Measurements from ENCODE around the gene CD3G.
"Not testable (repeated sequence)": the region's sequence is repeated elsewhere in the genome, so short reads cannot be mapped to it uniquely, and the experiment has no call there.

Gene CD3G

GRCh38 chr11:118305726-118306125 lies 38.4 kb upstream of the CD3G start:
- no peak overlapping the region for H3K27ac ChIP-seq
- DNase-seq (ENCODE audit: low spot score) = no peak
- TF ChIP-seq, protein P1, sequence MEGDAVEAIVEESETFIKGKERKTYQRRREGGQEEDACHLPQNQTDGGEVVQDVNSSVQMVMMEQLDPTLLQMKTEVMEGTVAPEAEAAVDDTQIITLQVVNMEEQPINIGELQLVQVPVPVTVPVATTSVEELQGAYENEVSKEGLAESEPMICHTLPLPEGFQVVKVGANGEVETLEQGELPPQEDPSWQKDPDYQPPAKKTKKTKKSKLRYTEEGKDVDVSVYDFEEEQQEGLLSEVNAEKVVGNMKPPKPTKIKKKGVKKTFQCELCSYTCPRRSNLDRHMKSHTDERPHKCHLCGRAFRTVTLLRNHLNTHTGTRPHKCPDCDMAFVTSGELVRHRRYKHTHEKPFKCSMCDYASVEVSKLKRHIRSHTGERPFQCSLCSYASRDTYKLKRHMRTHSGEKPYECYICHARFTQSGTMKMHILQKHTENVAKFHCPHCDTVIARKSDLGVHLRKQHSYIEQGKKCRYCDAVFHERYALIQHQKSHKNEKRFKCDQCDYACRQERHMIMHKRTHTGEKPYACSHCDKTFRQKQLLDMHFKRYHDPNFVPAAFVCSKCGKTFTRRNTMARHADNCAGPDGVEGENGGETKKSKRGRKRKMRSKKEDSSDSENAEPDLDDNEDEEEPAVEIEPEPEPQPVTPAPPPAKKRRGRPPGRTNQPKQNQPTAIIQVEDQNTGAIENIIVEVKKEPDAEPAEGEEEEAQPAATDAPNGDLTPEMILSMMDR (conservative IDR thresholded peaks at IDR 0.05; ENCODE audit: low read depth) = no peak
- CTCF ChIA-PET = no interaction called here
- POLR2A ChIA-PET (ENCODE audit: low non-redundant PET) = no interaction called here

GRCh38 chr11:118306556-118306955 lies 37.6 kb upstream of the CD3G start:
- ChIA-PET POLR2A (ENCODE audit: low non-redundant PET) (no interaction called here), CTCF (interaction anchor here (0.6 to 0.9 kb wide), 2 partner anchors 11 to 67 kb away, joined by 3 to 4 read pairs; no protein-coding TSS in a partner anchor)
- H3K27ac ChIP-seq = no peak overlapping the region
- DNase-seq (ENCODE audit: low spot score) = no peak
- TF ChIP-seq, protein P1 (conservative IDR thresholded peaks at IDR 0.05; ENCODE audit: low read depth) = no peak

GRCh38 chr11:118308995-118309528 lies 35.1 kb upstream of the CD3G start:
- DNase-seq (ENCODE audit: low spot score); H3K27ac ChIP-seq; POLR2A ChIA-PET (ENCODE audit: low non-redundant PET); CTCF ChIA-PET: not testable (repeated sequence)

DNA sequence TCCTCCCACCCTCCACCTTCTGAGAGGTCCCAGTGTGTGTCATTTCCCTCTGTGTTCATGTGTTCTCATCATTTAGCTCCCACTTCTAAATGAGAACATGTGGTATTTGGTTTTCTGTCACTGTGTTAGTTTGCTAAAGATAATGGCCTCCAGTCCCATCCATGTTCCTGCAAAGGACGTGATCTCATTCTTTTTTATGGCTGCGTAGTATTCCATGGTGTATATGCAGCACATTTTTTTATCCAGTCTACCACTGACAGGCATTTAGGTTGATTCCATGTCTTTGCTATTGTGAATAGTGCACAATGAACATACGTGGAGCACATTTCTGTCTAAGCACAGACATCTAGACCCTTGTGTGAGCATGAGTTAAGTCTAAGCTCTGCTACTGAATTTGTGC lies 33.9 kb upstream of the CD3G start:
- ChIA-PET POLR2A (ENCODE audit: low non-redundant PET) (no interaction called here), CTCF (interaction anchor here (0.7 kb wide), 1 partner anchor 546 kb away, joined by 3 read pairs; no protein-coding TSS in a partner anchor)
- no peak for DNase-seq (ENCODE audit: low spot score)
- TF ChIP-seq, protein P1 (conservative IDR thresholded peaks at IDR 0.05; ENCODE audit: low read depth) = no peak
- H3K27ac ChIP-seq = no peak overlapping the region

GRCh38 chr11:118310781-118311485 lies 33.2 kb upstream of the CD3G start:
- POLR2A ChIA-PET (ENCODE audit: low non-redundant PET) = no interaction called here
- no peak for DNase-seq (ENCODE audit: low spot score)
- CTCF ChIA-PET = interaction anchor here (1.6 kb wide), 1 partner anchor 15 kb away, joined by 4 read pairs; no protein-coding TSS in a partner anchor
- no peak overlapping the region for H3K27ac ChIP-seq
- TF ChIP-seq, protein P1 (conservative IDR thresholded peaks at IDR 0.05; ENCODE audit: low read depth) = no peak

DNA sequence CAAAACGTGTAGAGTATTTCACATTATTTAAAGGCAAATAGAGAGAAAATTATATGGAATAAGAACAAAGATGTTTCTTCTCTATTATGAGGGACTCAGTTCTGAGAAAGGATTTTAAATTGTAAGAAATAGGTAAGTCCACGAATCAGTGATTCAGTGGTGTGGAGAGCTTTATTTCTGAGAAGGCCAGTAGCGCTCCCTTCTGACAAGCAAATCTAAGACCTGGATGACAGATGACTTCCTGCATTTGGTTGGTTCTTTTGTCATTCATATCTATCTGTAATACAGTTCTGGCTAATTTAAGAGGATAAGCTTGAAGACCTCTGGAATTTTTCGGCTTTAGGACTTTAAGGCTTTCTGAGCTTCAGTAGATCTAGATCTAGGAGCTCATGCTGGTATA lies 32.6 kb upstream of the CD3G start:
- POLR2A ChIA-PET (ENCODE audit: low non-redundant PET) = no interaction called here
- no peak overlapping the region for H3K27ac ChIP-seq
- DNase-seq (ENCODE audit: low spot score) = no peak
- TF ChIP-seq, protein P1 (conservative IDR thresholded peaks at IDR 0.05; ENCODE audit: low read depth) = no peak
- CTCF ChIA-PET = interaction anchor here (0.7 to 1.6 kb wide), 2 partner anchors 16 to 179 kb away, joined by 4 read pairs; no protein-coding TSS in a partner anchor

- ChIA-PET POLR2A (ENCODE audit: low non-redundant PET) (no interaction called here), CTCF (interaction anchor here (0.5 to 1.6 kb wide), 2 partner anchors 17 to 914 kb away, joined by 3 to 4 read pairs; no protein-coding TSS in a partner anchor)
- H3K27ac ChIP-seq = no peak overlapping the region
- TF ChIP-seq, protein P1 (conservative IDR thresholded peaks at IDR 0.05; ENCODE audit: low read depth) = no peak
- no peak for DNase-seq (ENCODE audit: low spot score)
Observed at GRCh38 chr11:118312328-118312727, 31.8 kb upstream of the CD3G start.

Measured in RWPE1 (cell line).